Measurements from ENCODE around the gene TMEM121B.

Gene TMEM121B

GRCh38 chr22:17137861-17138425 is 16.8 kb upstream of the TMEM121B start:
- no peak for FAIRE-seq

- no peak for FAIRE-seq
Observed at GRCh38 chr22:17137170-17137569, 16.0 kb upstream of the TMEM121B start.

GRCh38 chr22:17135153-17135760 is 14.1 kb upstream of the TMEM121B start:
- no peak for FAIRE-seq

- no peak for FAIRE-seq
Observed at GRCh38 chr22:17133137-17133536, 12.0 kb upstream of the TMEM121B start.

GRCh38 chr22:17132112-17132511 is 11.0 kb upstream of the TMEM121B start:
- FAIRE-seq = no peak

GRCh38 chr22:17131686-17132085 is 10.5 kb upstream of the TMEM121B start:
- no peak for FAIRE-seq

DNA sequence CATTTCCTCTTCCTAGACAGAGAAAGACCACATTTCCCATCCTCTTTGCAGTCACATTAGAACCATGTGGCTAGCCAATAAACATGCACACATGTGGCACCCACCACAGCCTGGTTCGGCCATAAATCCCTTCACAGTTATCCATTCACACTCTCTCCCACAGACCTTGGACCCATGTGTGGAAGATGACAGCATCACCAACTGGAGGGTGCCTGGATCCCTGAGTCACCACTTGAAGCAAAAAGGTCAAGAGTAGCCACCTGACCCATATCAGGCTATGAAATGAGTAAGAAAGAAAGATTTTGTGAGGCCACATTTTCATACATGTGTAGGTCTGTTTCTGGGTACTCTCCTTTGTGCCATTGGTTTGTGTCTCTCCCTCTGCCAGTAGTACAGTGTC is 9.0 kb upstream of the TMEM121B start:
- no peak for FAIRE-seq

- FAIRE-seq = no peak
Observed at GRCh38 chr22:17120711-17121232, 388 bp downstream of the TMEM121B start.

DNA sequence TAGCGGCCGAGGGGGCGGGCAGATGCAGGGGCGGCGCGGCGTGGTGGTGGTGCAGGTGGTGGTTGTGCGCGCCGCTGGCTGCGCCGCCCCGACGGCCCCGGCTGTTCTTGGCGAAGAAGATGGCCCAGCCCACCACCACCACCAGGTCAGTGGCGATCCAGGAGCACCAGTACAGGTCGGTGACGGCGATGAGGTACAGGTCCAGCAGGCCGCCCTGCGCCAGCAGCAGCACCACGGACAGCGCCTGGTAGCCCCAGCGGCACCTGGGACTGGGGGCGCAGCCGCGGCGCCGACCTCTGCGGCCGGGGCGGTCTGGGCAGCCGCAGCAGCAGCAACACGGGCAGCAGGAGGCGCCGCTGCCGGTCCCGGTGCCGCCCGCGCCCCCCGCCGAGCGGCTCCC is 879 bp downstream of the TMEM121B start:
- FAIRE-seq = no peak

DNA sequence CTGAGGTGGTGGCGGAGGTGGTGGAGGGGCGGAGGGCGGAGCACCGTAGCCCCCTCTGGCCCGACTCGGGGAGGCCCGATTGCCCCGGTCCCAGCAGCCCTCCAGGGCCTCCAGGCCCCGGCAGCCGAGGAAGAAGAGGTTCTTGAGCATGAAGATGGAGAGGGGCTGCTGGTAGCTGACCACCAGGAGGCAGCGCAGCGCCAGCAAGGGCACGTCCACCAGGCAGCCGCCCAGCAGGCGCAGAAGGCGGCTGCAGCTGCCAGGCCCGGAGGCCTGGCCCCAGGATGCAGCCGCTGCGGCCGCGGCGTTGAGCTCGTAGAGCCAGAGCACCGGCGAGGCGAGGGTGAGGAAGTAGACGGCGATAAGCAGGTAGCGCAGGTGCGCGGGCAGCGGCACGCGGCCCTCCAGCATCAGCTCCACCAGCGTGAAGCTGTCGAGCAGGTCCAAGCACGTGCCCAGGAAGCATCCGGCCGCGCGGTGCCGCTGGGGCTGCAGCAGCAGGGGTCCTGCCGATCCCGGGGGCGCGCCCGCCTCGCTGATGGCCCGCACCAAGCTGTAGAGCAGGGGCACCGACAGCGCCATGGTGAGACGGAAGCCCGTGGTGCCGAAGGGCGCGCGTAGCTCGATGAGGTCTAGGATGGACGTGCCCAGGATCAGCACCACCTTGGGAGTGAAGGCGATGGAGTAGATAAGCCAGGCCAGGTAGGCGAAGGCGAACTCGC is 1.5 kb downstream of the TMEM121B start:
- no peak for FAIRE-seq

- no peak for FAIRE-seq
Observed at GRCh38 chr22:17118342-17118741, 2.8 kb downstream of the TMEM121B start.

DNA sequence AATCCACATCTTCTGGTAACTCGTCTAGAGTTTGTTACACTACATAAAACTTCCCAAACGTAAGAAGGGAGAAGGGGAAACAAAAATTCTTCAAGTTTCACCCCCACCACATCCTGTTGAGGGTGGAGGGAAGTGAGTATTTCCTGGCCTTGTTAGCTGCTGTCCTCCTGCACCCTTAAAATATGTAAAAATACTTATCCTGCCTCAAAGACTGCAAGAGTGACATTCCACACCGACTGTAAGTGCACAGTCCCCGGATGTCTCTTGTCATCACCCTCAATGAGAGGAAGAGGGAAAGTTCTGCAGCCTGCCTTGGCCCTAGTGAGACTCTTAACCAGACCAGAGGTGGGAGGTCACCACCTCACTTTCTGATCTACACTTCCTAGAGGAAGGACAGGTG is 3.3 kb downstream of the TMEM121B start:
- no peak for FAIRE-seq

DNA sequence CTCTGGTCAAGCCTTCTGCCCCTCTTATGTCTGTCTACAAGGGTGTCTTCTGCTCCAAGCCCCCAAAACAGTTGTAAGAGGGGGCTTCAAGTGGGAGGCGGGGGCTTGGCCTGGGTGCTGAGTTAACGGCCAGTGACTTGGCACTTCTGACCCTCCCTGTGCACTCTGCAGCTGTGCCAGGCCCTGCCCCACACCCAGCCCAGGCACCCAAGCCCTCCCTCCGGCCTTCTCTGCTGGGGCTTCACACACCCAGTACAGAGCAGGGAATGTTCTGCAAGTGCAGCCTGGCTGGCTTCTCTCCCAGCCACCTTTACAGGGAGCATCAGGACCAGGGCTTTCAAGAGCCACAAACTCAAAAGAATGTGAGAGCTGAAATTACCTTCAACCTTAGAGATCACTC is 3.8 kb downstream of the TMEM121B start:
- no peak for FAIRE-seq

GRCh38 chr22:17116572-17117330 is 4.4 kb downstream of the TMEM121B start:
- FAIRE-seq = no peak

DNA sequence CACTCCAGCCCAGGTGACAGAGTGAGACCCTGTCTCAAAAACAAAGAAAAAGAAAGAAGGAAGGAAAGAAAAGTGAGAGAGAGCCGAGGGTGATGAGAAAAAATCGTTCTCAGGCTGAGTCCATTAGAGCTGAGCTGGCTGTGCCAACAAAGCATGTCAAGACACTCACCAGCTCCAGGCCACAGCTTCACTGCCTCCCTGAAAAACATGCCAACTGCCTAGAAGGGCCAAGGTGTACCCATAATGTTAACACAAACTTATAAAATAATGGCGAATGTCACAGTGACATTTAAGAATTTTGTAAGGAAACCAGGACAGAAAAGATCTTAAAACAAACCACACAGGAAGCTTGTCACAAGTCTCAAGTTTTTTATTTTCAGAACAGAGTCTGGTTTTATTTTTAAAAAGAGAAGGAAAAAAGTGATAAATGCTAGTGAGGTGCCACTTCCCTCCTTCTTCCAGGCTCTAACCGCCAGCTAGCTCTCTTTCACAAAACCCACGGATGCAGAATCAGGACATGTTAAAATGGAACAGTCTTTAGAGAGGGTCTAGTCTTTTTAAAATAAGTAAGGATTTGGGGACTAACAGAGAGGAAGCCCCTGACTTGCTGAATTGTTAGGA is 5.1 kb downstream of the TMEM121B start:
- no peak for FAIRE-seq

GRCh38 chr22:17115236-17115635 is 5.9 kb downstream of the TMEM121B start:
- FAIRE-seq = no peak

GRCh38 chr22:17114898-17115235 is 6.3 kb downstream of the TMEM121B start:
- no peak for FAIRE-seq

DNA sequence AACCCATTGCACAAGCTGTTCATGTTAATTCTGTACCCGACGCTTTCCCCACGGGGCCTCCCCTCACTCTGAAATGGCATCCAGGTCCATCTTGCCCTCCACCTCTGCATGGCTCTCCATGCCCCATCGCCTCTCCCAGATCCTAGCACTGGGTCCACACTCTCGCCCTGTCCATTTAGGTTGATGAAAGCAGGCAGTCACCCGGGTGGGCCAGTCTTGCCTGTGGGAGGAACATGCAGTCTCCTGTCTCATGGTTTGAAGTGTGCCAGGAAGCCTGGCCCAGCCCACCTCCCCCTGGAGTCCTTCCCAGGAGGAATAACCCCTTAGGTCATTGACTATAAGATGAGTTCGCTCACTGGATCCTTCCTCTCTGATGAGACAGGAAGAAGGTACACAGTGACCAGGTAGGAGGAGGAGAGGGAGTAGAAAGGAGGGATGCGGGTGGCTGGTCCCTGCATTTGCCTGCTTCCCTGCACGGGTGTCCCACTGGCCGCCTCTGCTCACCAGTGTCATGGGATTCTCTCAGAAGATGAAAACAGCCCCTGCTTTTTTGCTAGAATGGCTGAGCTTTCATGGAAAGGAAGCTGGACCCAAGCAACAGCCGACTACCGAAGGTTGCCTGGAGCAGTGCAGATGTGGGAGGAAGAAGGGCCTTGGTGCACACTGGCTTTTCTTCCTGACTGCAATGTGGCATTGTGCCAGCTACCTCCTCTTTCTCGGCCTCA is 6.8 kb downstream of the TMEM121B start:
- no peak for FAIRE-seq

- FAIRE-seq = no peak
Observed at GRCh38 chr22:17113600-17113999, 7.6 kb downstream of the TMEM121B start.

GRCh38 chr22:17112491-17113042 is 8.6 kb downstream of the TMEM121B start:
- no peak for FAIRE-seq

- no peak for FAIRE-seq
Observed at GRCh38 chr22:17110791-17111550, 10.2 kb downstream of the TMEM121B start.

Data from colon (tissue), 2 donors.